ENCODE data around the gene SIGLEC1. TPM values are rescaled to one million over a fixed set of nuclear protein-coding genes. Genes with fewer than 3 reads are reported as not detected.

The SIGLEC1 gene
- total RNA-seq, 3 donors from 2014 or later, result 2.0 to 32.0 (median 6.9) TPM

DNA sequence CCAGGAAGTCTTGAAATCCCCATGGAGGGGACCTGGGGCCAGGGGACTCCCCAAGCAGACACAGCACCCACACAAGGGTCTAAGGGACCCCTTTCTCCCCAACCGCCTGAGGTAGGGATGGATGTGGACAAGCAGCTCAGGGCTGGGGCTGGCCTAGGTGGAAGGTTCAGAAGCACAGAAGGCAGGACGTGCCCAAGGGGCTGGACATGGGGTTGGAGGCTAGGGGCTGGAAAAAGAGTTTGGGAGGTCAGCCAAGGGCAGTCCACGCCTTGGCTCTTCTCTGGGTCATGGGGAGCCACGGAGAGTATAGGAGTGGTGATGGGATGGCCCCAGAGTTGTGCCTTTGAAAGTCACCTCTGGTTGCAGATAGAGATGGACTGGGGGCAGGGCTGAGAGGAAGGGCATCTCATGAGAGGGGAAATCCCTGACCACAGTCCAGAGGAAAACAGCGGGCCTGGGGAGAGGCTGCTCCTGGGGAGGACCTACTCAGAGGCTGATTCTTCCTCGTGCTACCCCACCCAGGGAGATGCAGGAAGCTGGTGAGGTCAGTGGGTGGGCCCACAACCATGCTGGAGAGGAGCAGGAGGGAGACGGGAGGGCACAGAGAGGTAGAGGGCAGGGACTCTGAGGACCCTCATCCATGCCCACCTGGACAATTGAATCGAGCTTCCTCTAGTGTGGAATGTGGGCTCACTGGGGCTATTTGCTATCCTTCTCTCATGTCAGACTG is 17.6 kb upstream of the SIGLEC1 start:
- H3K9me3 ChIP-seq, result no peaks in the 10 kb centered on the region
- DNase-seq (ENCODE audit: low spot score in 2 of 2), result no peak
- no peaks in the 10 kb centered on the region for H3K4me1 ChIP-seq
- peaks cover 0 to 9% of the 10 kb centered on the region in 2 donors for H3K27me3 ChIP-seq
- intact Hi-C loops (cut with DNase I; ENCODE audit: low total_unique reads), result no loop called here
- no peak for TF ChIP-seq POLR2A (IDR thresholded peaks at IDR 0.05)
- H3K4me3 ChIP-seq, result no peak overlapping the region
- no peaks in the 10 kb centered on the region for H3K36me3 ChIP-seq
- H3K27ac ChIP-seq, result peak overlapping the region in 1 of 2 donors; percentile 94

DNA sequence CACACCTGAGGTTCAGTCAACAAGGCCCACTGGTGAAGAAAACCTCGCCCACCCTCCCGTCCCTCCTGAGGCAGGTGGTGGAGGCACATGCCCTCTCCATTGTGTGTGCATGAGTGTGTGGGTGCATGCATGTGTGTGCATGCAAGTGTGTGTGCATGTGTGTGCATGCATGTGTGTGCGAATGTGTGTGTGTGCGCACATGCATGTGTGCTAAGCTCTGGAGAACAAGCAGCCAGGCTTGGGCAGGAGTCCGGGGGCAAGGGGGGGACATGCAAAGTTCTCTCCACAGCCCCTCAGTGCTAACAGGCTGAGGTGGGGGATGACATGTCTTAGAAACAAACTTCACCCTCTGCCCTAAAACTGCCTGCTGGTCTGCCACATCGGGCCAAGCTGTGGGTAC is 17.0 kb upstream of the SIGLEC1 start:
- Histone ChIP-seq H3K4me1 (no peaks in the 10 kb centered on the region), H3K36me3 (no peaks in the 10 kb centered on the region), H3K4me3 (no peak overlapping the region), H3K27ac (peak overlapping the region; percentile 17 to 88), H3K9me3 (no peaks in the 10 kb centered on the region), H3K27me3 (peaks cover 0 to 9% of the 10 kb centered on the region in 2 donors)
- DNase-seq (ENCODE audit: low spot score in 2 of 2), result no peak
- intact Hi-C loops (cut with DNase I; ENCODE audit: low total_unique reads), result no loop called here
- TF ChIP-seq, protein P1, sequence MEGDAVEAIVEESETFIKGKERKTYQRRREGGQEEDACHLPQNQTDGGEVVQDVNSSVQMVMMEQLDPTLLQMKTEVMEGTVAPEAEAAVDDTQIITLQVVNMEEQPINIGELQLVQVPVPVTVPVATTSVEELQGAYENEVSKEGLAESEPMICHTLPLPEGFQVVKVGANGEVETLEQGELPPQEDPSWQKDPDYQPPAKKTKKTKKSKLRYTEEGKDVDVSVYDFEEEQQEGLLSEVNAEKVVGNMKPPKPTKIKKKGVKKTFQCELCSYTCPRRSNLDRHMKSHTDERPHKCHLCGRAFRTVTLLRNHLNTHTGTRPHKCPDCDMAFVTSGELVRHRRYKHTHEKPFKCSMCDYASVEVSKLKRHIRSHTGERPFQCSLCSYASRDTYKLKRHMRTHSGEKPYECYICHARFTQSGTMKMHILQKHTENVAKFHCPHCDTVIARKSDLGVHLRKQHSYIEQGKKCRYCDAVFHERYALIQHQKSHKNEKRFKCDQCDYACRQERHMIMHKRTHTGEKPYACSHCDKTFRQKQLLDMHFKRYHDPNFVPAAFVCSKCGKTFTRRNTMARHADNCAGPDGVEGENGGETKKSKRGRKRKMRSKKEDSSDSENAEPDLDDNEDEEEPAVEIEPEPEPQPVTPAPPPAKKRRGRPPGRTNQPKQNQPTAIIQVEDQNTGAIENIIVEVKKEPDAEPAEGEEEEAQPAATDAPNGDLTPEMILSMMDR (IDR thresholded peaks at IDR 0.05), result no peak

DNA sequence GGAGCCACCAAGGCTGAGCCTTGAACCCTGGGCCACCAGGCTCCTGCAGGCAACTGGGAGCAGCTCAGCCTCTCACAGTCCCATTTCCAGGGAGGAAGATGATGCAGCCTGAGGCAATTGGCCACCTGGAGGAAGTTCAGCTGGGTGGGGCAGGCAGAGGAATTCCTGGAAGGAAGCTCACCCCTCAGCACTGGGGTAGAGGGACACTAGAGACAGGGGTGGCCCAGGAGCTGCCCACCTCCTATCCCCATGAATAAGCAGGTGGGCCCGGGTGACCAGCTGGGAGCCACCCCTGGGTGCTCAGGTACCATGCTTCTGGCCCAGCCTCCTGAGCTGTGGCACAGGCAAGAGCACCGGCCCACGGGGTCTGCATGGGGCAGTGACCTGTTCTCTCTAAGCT is 16.5 kb upstream of the SIGLEC1 start:
- H3K9me3 ChIP-seq, result no peaks in the 10 kb centered on the region
- no peaks in the 10 kb centered on the region for H3K36me3 ChIP-seq
- TF ChIP-seq POLR2A (IDR thresholded peaks at IDR 0.05) (no peak), POLR2AphosphoS5 (IDR thresholded peaks at IDR 0.05) (no peak)
- TF ChIP-seq, protein P1 (IDR thresholded peaks at IDR 0.05), result no peak
- H3K27ac ChIP-seq, result peak overlapping the region; percentile 17 to 88
- DNase-seq (ENCODE audit: low spot score in 2 of 2), result no peak
- H3K4me1 ChIP-seq, result no peaks in the 10 kb centered on the region
- H3K4me3 ChIP-seq, result no peak overlapping the region
- H3K27me3 ChIP-seq, result peaks cover 0 to 9% of the 10 kb centered on the region in 2 donors
- intact Hi-C loops (cut with DNase I; ENCODE audit: low total_unique reads), result no loop called here

DNA sequence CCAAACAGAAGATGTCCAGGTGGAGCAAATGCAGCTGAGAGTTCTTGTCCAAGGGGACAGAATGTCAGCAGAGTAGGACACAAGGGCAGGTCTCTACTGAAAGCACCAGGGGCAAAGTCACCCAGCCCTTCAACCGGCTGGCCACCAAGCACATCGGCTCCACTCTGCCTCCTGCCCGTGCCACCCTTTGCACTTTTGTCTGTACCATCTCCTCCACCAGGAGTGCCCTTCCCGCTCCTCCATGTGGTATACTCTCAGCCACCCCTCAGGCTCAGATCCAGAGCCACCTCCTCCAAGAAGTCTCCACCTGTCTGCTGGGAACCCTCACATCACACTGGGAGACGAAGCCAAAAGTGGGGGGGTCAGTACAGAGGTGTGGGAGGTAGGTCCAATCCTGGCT is 16.0 kb upstream of the SIGLEC1 start:
- H3K27ac ChIP-seq, result peak overlapping the region; percentile 74 to 88
- no peak overlapping the region for H3K4me3 ChIP-seq

DNA sequence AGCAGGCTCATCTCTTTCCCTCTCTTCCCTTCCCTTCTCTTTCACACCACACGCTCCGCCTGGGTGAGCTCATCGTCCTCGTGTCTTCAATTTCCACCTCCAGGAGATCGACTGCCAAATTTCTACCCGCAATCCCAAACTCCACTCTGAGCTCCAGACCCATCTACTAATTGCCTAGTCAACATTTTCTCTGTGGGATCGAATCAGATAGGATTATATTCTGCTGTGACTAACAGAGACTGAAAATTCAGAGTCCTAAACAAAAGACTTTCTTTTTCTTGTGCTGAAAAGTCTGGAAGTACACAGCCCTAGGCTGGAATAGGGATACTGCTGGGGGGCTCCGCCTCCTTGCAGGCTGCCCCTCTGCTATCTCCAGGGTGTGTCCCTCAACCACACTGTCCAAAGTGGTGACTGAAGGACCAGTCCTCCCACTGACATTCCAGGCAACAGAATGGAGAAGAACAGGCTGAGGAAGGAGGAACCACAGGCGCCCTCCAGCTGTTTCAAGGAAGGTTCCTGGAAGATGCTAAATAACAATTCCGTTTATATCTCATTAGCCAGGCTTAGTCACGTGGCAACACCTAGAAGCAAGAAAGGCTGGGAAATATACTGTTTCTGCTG is 15.1 kb upstream of the SIGLEC1 start:
- H3K36me3 ChIP-seq, result no peaks in the 10 kb centered on the region
- H3K9me3 ChIP-seq, result no peaks in the 10 kb centered on the region
- peak overlapping the region; percentile 74 to 88 for H3K27ac ChIP-seq
- H3K4me1 ChIP-seq, result no peaks in the 10 kb centered on the region
- intact Hi-C loops (cut with DNase I; ENCODE audit: low total_unique reads), result no loop called here
- H3K27me3 ChIP-seq, result no peaks in the 10 kb centered on the region
- TF ChIP-seq POLR2A (IDR thresholded peaks at IDR 0.05) (no peak), POLR2AphosphoS5 (IDR thresholded peaks at IDR 0.05) (peak in 1 of 3 donors; percentile 23)
- TF ChIP-seq, protein P1 (IDR thresholded peaks at IDR 0.05), result no peak
- H3K4me3 ChIP-seq, result peak overlapping the region in 2 of 3 donors; percentile 20 to 57
- DNase-seq (ENCODE audit: low spot score in 2 of 2), result no peak

More for the DNA sequence above, 16.0 kb upstream of the SIGLEC1 start:
- TF ChIP-seq, protein P1 (IDR thresholded peaks at IDR 0.05), result no peak
- TF ChIP-seq POLR2AphosphoS5 (IDR thresholded peaks at IDR 0.05) (no peak), POLR2A (IDR thresholded peaks at IDR 0.05) (no peak)
- Histone ChIP-seq H3K4me1 (no peaks in the 10 kb centered on the region), H3K9me3 (no peaks in the 10 kb centered on the region), H3K36me3 (no peaks in the 10 kb centered on the region), H3K27me3 (peaks cover 0 to 6% of the 10 kb centered on the region in 2 donors)
- no peak for DNase-seq (ENCODE audit: low spot score in 2 of 2)
- intact Hi-C loops (cut with DNase I; ENCODE audit: low total_unique reads), result no loop called here
